Ovary (tissue), 3 donors: ENCODE results near the gene WRNIP1.

Source experiments
- POLR2A ChIP-seq: fragments of 450-650 bp; IDR thresholded peaks from one replicate; pipeline ENCODE4 v1.6.1; 2017; ENCODE audit warnings: antibody characterized with exemption, mild to moderate bottlenecking, moderate library complexity
- TF ChIP-seq, protein P1 (sequence below), 3 donors: fragments of 450-650 bp in 2 of 3; fragments of 200-600 bp in 1 of 3; IDR thresholded peaks; one replicate each; pipeline versions ENCODE4 v1.5.1 to v1.8.0; 2016 to 2022; ENCODE audit warnings: antibody characterized with exemption in 3 of 3, mild to moderate bottlenecking in 1 of 3
- donor health status: DM: no; HTN: no; CAD: no.

DNA sequence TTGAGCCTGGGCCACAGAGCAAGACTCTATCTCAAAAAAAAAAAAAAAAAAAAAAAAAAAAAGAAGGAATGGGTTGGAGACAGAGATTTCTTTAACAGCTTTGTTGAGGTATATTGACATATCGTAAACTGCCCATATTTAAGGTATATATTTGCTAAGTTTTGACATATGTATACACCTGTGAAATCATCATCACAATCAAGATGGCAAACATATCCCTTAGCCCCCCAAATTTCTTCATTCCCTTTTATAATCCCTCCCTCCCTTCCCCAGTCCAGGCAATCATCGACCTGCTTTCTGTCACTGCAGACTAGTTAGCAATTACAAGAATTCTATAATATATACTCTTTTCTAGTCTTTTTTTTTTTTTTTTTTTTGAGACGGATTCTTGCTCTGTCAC, 47.5 kb downstream of the WRNIP1 start:
- TF ChIP-seq, protein P1, sequence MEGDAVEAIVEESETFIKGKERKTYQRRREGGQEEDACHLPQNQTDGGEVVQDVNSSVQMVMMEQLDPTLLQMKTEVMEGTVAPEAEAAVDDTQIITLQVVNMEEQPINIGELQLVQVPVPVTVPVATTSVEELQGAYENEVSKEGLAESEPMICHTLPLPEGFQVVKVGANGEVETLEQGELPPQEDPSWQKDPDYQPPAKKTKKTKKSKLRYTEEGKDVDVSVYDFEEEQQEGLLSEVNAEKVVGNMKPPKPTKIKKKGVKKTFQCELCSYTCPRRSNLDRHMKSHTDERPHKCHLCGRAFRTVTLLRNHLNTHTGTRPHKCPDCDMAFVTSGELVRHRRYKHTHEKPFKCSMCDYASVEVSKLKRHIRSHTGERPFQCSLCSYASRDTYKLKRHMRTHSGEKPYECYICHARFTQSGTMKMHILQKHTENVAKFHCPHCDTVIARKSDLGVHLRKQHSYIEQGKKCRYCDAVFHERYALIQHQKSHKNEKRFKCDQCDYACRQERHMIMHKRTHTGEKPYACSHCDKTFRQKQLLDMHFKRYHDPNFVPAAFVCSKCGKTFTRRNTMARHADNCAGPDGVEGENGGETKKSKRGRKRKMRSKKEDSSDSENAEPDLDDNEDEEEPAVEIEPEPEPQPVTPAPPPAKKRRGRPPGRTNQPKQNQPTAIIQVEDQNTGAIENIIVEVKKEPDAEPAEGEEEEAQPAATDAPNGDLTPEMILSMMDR (IDR thresholded peaks at IDR 0.05): no peak
- no peak for TF ChIP-seq POLR2A
